Inferior parietal cortex (tissue), 1 donor: Measurements from ENCODE around the gene TTC32.
A peak's percentile ranks its signal among the peaks of the same experiment; 100 is the strongest.

Experiments used
- DNase-seq: peaks from one replicate; pipeline ENCODE4 v3.0.0-alpha.2; 2016; ENCODE audit errors: extremely low spot score

The TTC32 gene

DNA sequence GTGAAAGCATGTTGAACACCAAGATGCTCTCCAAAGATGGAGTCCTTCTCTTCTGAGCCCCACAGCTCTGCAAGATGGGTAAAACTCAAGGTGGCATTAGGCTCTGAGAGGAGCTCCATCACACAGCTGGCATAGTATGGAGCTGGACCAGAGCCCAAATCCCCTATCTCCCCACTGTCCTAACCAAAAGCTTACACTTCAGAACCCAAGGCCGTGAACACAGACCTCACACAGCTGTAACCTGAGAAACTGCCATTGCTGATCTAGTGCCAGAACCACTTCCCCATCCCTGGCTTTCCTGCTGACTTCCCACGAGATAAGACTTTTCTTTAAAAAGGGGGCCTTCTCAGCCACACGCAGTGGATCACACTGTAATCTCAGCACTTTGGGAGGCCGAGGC is 25.0 kb downstream of the TTC32 start:
- DNase-seq: no peak

DNA sequence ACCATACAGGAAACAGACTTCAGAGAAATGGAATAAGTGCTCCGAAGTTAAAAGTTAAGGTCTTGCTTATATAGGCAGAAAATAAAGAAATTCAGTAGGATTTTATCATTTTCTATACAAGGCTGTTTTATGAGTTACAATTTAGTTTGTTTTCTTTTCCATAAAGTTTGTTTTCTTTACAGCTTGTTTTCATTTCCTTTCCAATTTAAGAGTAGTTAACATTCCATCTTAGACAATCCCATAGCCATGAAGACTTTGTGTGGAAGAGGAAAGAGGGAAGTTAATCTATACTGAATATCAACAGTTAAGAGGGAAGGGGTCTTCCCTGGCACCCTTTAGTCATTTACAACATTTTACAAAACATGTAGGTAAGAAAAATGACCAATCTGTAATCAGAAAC is 26.5 kb downstream of the TTC32 start:
- no peak for DNase-seq

DNA sequence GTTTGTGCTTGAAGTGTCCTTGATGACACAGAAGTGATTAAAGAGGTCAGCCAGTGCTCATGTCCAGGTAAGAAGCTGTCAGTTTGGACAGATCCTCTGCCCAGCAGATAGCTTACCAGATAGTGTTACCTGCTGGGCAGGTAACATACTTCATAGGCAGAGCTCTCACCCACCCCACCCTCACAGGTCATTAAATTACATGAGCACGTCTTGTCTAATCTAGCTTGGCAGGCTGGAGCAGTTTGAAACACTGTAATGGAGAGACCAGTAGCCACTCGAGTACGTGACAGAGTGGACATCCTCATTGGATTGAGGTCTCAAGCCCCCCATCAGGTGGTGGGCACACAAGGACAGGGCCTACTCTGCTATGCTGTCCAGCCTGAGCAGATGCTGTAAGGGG is 27.1 kb downstream of the TTC32 start:
- DNase-seq: no peak

DNA sequence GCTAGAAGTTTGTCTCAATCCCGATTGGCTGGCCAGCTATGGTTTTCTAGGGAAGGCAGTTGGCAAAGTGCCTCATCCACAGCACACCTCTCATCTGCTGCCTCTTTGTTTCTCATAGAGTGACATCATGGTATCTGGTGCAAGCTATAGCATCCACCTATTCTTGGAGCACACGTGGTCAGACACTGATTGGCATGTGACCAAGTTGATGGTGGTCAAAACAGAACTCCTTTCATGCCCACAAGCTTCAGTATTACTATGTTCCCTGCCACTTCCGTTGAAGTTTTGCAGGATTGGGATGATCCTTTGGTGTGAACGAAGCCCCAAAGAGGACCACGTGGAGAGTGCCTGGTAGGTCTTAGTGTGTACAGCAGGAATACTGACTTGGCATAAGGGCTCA is 28.8 kb downstream of the TTC32 start:
- no peak for DNase-seq

DNA sequence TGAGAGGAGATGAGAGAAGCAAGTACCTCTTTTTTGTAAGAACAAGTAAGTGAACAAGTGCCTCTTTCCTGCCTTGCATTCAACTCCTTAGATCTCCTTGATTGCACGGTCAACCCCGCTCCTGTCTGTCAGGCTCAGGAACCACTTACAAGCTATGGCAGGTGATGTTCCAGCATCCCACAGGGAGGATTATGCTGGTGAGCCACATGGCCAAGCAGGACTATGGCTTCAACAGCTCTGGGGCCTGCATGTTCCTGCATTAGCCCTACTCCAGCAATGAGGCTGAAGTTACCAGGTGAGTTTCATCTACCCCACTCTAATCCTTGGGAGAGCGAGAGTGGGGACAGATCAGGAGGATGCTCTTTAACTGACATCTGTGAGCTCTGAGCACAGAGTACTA is 29.5 kb downstream of the TTC32 start:
- DNase-seq: no peak

DNA sequence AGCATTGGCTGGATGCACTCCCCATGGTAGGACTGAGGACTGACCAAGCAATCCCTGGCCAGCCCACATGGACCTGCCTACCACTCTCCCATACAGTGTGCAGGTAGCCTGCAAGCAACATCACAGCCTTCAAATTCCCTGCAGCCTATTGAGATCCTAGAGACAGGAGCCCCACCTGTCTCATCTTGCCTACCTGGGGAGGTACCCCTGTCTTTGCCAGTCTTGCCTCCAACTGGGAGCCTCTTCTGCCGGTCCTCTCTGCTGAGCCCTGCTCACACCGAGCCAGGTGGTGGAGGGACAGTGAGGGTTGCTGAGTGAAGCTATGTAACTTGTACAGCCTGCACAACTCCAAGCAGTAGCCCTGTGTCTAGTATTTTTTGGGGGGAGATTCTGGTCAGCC is 29.9 kb downstream of the TTC32 start:
- no peak for DNase-seq

DNA sequence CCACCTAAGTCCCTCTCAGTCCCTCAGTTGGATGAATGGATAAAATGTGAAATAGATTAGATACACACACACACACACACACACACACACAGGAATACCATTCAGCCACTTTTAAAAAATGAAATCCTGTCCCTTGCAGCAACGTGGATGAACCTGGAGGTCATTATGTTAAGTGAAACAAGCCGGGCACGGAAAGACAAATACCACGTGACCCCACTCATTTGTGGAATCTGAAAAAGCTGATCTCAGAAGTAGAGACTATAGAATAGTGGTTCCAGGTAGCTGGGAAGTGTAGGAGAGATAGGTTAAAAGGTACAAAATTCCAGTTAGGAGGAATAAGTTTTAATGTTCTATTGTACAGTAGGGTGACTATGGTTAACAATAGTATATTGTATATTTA is 31.0 kb downstream of the TTC32 start:
- no peak for DNase-seq

DNA sequence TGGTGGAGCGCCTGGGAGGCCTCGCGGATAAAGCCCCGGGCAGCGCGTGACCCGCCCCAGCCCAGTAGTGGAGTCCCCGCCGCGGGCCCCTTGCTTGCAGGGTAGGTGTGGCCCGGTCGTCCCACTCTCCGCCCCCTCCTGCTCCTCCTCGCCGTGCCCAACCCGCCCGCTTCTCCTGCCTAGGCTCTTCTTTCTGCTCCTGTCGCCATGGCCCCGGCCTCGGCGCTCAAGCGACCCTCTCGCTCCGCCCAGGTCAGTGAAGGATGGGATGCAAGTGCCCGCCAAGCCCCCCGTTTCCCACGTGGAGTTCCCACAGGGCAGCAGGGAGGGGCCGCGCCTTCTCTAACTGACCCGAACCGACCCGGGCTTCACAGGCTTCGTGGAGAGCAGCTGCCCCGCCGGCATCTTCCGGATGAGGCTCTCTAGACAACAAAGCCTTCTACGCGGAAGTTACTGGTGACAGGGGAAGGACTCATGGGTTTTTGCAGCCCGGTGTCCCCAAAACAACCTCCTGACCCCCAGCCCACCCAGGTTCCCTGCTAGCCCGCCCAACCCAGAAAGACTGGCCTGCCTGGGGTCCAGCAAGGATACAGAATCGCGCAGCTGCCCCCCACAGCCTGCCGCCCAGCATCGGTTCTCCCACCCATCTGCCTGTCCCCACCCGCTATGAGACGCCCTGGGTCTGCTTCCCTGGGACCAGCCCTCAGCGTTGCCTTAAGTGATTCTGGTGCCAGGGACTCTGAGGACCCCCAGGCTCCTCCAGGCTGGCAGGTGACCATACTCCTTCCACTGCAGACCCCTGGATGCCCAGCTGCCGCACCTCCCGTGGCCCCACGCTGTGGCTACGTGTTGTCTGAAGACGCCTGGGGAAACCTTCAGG is 32.8 kb downstream of the TTC32 start:
- no peak for DNase-seq

DNA sequence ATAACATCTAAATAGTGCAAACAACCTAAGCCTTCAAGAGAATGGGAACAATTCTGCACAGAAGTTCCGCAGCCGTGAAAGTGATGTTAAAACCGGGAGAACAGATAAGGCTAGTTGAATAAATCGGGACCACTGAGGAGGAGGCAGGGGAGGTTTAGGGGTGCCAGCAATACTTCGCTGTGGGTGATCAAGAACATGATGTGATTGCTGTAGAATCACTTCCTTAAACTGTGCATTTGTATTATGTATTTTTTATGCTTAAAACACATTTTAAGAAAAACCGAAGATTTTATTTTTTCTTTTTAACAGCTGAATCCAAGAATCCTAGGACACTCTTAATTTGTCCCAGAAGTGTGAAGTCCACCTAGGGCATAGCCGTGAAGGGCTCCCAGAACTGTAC is 33.6 kb downstream of the TTC32 start:
- DNase-seq: no peak

DNA sequence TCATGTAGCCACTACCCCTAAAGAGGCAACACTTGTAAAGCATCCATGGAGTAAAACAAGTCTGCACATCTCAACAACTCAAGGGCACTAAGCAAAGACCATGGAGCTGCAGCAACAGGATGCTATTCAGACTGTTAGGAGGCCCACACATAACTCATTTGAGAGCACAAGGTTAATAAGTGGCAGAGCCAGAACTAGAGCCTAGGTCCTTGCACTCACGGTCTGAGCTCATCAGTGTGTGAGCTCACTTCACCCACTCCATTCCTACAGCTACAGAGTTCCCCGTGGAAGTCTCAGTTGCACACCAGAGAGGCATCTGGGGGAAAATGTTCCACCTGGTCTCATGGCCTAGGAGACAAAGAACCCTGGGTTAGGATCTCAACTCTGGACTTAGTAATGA is 35.0 kb downstream of the TTC32 start:
- DNase-seq: no peak

DNA sequence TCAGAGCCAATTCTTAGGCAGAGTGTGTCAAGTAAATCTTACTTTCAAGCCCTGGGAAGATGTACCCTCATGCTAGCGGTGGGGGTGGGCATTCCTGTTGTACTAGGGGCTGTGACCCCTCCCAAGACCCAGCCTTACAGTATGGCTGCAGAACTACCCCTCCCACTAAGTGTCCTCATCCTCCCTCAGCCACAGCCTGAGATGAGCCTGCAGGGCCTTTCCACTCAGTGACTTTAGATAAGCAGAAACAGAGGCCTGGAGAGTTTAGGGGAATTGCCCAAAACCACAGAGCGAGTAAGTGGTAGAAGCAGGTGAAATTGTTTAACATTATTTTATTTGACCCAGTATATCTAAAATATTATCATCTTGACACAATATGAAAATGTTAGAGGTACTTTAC is 36.6 kb downstream of the TTC32 start:
- DNase-seq: no peak

DNA sequence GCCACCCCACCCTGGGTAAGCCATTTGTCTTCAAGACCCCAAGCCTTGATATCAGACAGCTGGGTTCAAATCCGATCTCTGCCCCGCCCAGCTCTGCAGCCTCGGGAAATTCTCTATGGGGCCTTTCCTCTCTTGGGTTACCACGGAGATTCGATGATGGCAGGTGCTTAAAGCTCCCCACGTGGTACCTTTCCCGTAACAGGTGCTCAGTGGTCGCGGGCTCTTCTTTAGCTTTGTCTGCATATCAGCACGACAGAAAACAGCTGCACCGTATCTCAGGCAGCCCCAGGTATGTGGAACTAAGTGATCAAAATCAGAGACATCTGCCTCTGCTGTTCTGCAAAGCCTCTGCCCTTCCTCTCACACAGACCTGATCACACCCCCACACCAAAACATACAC is 37.4 kb downstream of the TTC32 start:
- DNase-seq: no peak

DNA sequence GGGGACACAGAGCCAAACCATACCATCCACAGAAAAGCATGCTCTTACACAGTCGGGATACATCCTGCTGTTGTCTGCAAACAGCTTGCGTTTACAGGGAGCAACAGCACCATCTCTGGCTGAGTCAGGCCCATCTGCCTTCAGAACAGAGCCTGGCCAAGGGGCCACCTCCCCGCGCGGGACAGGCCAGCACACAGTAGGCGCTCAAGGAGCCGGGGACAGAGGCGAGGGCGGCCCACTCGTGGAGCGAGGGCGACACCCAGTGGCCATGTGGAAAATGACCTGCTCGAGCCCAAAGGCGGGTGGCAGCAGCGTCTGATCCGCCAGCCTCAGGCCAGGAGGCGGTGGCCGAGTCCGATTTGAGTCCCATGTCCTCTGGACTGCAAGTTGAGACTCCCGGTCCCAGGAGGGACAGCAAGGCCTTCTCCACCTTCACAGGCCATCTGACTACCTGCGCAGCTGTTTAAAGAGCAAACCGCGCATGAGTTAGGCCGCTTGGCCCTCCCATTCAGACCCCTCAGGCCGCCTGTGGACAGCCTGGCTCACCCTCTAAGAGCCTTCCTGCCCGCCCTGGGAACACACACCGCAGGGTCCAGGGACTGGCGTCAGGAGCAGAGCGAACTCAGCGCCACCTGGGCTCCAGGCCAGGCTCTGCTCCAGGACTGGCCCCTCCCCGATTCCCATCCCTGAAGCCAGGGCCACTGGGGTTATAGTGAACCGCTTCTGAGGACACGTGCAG is 38.3 kb downstream of the TTC32 start:
- DNase-seq: peak; percentile 74

DNA sequence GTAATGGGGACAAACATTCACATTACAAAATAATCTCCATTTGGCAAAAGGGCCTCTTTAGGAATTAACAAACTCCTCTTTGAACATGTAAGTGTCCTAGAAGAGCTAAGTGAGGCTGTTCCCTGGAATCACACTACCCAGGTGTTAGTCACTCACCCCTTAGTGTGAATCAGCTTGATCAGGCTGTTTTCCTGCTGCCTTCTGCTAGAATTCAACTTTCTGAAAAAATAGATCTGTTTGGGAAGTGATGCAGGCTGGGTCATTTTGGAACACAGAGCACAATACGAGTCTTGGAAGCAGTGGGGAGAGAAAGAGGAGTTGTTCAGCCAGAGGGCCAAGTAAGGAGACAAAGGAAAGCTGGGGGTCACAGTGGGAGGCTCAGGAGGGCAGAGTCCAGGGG is 40.0 kb downstream of the TTC32 start:
- DNase-seq: no peak

DNA sequence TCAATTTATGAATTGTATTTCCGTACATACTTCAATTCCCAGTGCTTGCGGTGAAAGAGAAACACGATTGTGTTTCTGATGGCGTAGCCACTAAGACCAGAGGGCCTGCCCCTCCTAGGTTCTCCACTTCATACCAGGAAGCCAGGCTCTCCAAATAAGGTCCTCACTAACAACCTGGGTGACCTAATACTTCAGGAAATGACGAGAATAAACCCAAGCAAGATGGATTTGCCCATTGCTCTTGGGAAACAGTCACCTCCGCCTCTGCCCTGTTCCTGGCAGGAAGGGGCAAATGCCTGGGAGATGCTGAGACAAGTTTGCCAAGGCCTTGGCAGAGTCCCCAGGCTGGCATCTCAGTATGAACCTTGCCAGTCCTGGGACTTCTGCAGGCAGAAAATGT is 41.8 kb downstream of the TTC32 start:
- no peak for DNase-seq

DNA sequence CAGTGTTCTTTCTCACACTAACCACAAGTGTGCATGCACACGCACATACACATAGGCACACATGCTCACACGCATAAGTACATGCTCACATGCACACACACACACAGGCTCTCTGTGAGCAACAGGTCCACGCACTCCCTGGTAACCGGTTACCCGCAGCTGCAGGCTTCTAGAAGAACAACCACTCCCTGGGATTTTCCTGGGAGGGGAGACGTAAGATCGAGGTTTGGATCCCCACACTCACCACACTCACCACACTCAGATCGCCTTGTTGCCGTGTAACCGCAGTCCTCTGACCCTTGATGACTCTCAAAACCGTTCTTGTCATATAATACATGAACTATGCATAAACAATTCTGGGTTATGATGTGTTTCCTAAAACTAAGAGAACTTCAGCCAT is 42.2 kb downstream of the TTC32 start:
- DNase-seq: no peak

DNA sequence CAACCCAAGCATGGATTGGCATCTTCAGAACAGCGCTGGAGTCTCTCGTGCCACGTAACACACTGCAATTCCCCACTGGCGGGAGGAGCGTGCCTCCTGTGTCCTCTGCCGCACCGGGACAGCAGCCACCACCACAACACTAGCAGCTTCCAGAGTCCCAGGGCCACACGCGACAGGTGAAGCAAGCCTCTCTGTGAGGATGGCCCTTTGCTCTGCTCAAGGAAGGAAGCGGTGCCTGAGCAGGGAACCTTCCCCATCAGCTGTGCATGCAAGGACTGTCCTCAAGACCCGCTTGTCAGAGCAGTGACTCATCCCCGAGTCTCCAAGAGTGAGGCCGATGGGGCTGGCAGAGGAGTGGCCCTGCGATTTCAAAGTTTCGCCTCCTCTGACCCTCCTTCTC is 44.0 kb downstream of the TTC32 start:
- no peak for DNase-seq

DNA sequence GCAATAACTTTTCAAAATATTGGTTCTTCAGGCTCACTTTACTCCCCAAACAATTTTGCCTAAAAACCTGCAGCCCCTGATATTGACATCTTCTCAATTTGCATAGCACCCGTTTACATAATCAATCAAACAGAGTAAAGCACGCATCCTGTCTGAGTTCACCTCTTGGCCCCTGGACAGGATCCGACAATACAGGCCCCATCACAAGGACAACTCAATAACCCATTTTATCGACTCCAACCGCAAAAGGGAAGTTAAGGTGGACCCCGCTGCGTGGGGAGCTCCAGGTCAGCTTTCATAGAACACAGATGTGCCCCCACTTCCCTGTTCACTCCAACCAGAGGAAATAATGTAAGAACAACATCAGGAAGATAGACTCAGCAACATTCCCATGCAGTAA is 44.7 kb downstream of the TTC32 start:
- DNase-seq: no peak

DNA sequence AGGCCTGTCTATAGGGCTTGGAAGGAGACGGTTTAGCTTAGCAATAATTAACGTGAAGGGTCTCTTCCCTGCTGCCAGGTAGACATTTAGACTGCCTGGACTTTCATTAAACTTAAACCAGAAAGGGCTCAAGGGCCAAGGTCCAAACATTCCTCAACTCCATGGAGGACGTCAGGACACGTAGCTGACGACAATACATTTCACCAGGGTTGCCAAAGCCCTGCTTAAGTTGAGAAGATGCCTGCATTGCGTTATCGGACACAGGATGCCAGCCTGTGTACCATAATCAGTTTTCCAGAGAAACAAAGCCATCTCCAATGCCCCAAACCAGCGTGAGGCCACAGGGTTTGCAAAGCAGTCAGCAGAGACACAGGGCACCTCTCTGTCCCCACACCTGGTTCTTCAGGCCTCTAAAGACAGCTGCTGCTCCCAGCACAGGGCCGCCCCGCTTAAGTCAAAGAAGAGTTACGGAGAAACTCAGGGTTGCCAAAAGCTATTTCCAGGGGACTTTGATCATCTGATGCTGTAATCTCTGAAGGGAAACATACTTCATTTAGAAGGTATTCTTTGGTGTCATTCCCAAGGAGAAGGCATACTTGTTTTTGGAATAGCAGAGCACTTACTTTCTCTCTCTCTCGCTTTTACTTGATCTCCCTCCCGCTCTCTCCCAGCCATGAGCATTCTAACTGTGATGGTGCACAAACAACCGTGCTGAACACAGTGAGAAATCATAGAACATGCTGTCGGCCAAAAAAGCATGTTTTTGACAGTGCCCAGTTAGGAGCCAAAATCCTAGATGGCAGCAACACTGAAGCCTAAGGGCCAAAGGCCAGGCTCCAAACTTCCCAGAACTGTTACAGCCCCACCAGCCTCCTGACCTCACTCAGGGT is 46.0 kb downstream of the TTC32 start:
- no peak for DNase-seq

DNA sequence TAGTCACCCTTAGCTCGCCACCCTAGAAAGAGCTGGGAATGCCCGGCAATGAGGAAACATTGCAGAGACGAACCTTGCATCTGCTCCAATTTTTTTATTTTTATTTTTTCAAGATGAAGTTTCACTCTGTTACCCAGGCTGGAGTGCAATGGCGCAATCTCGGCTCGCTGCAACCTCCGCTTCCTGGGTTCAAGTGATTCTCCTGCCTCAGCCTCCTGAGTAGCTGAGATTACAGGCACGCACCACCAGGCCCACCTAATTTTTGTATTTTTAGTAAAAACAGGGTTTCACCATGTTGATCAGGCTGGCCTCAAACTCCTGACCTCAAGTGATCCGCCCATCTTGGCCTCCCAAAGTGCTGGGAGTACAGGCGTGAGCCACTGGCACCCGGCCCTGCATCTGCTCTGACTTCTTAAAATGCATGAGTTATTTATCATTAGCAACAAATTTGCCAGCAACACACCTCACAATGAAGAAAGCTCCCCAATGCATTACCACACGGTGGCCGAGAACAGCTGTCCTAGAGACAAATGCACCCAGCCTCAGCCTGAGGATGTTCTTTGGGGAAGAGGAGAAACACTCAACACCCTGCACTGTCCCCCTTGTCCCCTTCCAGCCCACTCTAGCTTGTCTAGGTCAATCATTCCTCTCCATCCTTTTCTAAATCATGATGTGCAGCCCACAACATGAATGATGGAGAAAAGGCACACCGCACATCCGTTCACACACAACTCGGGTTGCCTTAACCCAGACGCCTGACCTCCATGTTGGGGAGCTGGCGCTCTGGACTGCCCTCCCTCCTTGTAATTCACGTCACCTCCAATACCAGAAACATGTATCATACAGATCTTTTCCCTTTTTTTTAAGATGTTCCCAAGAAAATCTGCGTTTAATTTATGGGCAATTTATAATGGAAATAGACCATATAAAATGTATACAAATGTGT is 46.9 kb downstream of the TTC32 start:
- DNase-seq: no peak

DNA sequence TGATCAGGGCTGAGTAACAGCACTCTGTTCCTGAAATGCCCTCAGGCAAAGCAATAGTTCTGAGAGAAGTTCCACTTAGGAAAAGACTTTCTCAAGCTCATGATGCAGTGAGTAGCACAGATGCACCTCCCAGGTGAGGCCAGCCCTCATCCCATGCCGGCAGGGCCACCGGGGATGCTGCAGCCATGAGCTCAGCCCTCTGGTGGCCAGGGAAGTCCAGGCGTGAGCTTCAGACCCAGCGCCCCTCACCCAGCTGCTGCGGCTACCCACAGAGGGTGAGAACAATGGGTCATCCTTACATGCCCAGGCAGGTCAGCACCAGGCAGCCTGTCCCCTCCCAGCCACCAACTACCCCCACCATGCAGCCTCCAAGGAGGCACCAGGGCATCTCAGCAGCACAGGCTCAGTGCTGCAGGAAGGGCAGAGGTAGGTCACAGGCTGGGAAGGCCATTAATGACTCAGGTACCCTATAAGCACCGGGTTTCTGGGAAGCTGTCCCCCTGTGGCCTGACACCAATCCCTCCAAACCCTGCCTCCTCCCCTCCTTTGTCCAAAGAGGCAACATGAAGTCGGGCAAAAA is 50.6 kb downstream of the TTC32 start:
- DNase-seq: no peak
